ENCODE data around the gene PKNOX2. TPM values are rescaled to one million over a fixed set of nuclear protein-coding genes. Genes with fewer than 3 reads are reported as not detected.

PKNOX2 gene, protein sequence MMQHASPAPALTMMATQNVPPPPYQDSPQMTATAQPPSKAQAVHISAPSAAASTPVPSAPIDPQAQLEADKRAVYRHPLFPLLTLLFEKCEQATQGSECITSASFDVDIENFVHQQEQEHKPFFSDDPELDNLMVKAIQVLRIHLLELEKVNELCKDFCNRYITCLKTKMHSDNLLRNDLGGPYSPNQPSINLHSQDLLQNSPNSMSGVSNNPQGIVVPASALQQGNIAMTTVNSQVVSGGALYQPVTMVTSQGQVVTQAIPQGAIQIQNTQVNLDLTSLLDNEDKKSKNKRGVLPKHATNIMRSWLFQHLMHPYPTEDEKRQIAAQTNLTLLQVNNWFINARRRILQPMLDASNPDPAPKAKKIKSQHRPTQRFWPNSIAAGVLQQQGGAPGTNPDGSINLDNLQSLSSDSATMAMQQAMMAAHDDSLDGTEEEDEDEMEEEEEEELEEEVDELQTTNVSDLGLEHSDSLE
- under 0.01 TPM in 1 of 2 replicates, not detected in the other for total RNA-seq

DNA sequence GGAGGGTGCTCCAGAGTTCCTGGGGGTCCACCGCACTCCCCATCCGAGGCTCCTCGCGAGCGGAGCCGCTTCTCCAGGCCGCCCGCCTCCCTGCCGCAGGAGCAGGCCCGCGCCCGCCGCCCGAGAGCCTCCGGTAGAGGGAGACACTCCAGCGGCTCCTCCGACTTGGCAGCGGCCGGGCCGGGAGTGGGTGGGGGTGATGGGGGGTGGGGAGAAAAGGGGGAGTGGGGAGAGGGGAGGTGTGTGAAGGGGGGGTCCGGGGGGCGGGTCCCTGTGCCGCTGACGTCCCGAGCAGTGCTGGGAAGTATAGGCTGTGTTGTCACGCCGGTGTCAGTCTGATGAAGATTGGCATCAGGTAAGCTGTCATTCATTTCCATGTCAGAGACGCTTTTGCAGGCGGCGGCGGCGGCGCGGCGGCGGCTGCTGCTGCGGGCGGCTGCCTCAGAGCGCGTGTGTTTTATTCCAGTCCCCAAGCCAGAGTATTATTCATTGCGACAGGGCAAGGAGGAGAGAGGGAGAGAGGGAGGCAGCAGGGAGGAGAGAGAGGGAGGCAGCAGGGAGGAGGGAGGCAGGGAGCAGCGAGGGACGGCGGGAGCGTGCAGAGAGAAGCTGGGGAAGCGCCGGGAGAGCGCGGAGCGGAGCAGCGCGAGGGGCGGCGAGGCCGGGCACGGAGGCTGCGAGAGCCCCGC is at the start of gene PKNOX2:
Gene PKNOX2 (plus strand): TSS at position 330 of the 689 bp plus-strand sequence. CDS start 186,555 bp downstream, outside the sequence.

Other genes with a start within 250 kb of the PKNOX2 start
- not detected in 2 replicates for gene HEPN1, start 245.5 kb upstream of the PKNOX2 start, total RNA-seq
- gene HEPACAM, start 228.7 kb upstream of the PKNOX2 start, total RNA-seq = 0.29 and 0.35 TPM in 2 replicates
- gene CCDC15, start 210.5 kb upstream of the PKNOX2 start, total RNA-seq = 1.7 and 8.0 TPM in 2 replicates
- gene SLC37A2, start 101.4 kb upstream of the PKNOX2 start, total RNA-seq = 5.2 and 5.5 TPM in 2 replicates
- gene TMEM218, start 53.1 kb upstream of the PKNOX2 start, total RNA-seq = 32.3 and 43.1 TPM in 2 replicates